ENCODE results near the gene FUZ.

DNA sequence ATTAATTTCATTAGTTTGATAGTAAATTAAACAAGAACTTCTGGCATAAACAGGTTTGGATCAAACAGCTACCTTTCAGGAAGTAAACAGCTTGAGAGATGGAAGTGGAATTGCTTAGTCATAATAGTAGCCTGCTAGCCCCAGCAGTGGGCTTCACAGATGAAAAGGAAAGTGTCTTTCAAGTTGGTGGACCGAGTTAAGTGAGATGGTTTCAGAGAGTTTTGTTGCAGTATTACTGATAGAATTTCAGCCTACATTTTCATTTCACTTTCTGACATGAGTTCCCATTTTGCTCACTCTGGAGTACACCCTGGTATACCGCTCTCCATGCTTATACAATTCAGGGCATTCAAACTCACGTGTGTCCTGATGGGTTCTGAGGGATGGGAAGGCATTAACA, 35.8 kb upstream of the FUZ start:
- TF ChIP-seq CTCF (IDR thresholded peaks at IDR 0.05), result no peak
- no peak for TF ChIP-seq POLR2A (IDR thresholded peaks at IDR 0.05)
